K562 (cell line): ENCODE measurements around the gene GPS2. TPM values are rescaled to one million over a fixed set of nuclear protein-coding genes. Genes with fewer than 3 reads are reported as not detected.

ENCODE experiments used
- ATAC-seq: fragments of 200-7000 bp; cut with Tn5 transposase; 3 replicates; pipeline ENCODE4 v1.9.1; 2020; ENCODE audit warnings: moderate library complexity
- BruUV-seq: library from RNA; stranded (reverse); fragments of 400-500 nt; replicated peaks from 2 replicates; lab custom pipeline; 2021; lab: Mats Ljungman, UMichigan
- CTCF ChIA-PET: fragments of 300-600 bp; formaldehyde crosslinking; extraction: SDS; loops from one replicate; lab custom pipeline; 2021; ENCODE audit warnings: low intra/inter-chr PET ratio; lab: Yijun Ruan, JAX
- POLR2A ChIA-PET: fragments of 300-600, 350-650 bp; sonication (Branson Sonifier 250); formaldehyde crosslinking; extraction: SDS; loops from one replicate; lab custom pipeline; 2021; ENCODE audit warnings: antibody characterized with exemption, inconsistent platforms; lab: Yijun Ruan, JAX
- DNase-seq, 4 experiments: peaks; one replicate each; pipeline versions ENCODE4 v3.0.0 to v3.0.0-alpha.2; 2011 to 2018; ENCODE audit warnings: low spot score in 3 of 4, mixed read lengths in 3 of 4; ENCODE audit errors: extremely low read depth in 1 of 4
- FAIRE-seq: peaks from 2 replicates; lab custom pipeline; 2011; peaks lifted over from hg19 to GRCh38; lab: Jason Lieb, UNC
- H2AFZ ChIP-seq: 2 replicates; pipeline ENCODE4 v1.6.0; 2011; ENCODE audit warnings: low read depth, low read length, control low read depth, inconsistent platforms
- H3K27ac ChIP-seq: fragments of 200-600 bp; 3 replicates; pipeline ENCODE4 v1.8.0; 2011; ENCODE audit warnings: low read depth, mild to moderate bottlenecking, control low read depth, inconsistent platforms, low read length, moderate library complexity, mixed read lengths; ENCODE audit errors: extremely low read depth
- H3K27me3 ChIP-seq, 2 experiments: fragments of 300-600 bp in 1 of 2; 2 replicates in 1 of 2; 3 replicates in 1 of 2; pipeline versions ENCODE4 v1.6.0 to v1.8.0; 2011; ENCODE audit warnings: inconsistent platforms in 2 of 2, low read length in 2 of 2, mild to moderate bottlenecking in 1 of 2, mixed read lengths in 1 of 2, moderate library complexity in 1 of 2; ENCODE audit not compliant: control insufficient read depth in 2 of 2, insufficient read depth in 2 of 2
- H3K36me3 ChIP-seq: fragments of 300-600 bp; 3 replicates; pipeline ENCODE4 v1.8.0; 2011; ENCODE audit warnings: mild to moderate bottlenecking, low read length, inconsistent platforms; ENCODE audit not compliant: control insufficient read depth, insufficient read depth
- H3K4me1 ChIP-seq, 2 experiments: fragments of 200-600 bp in 1 of 2; replicated peaks in 1 of 2; 2 replicates in 1 of 2; 3 replicates in 1 of 2; pipeline versions ENCODE4 v1.5.1 to v1.8.0; 2011; ENCODE audit warnings: inconsistent platforms in 2 of 2, low read length in 2 of 2, mild to moderate bottlenecking in 1 of 2, mixed read lengths in 1 of 2, moderate library complexity in 1 of 2; ENCODE audit not compliant: control insufficient read depth in 2 of 2, insufficient read depth in 2 of 2
- H3K4me2 ChIP-seq: 2 replicates; pipeline ENCODE4 v1.6.1; 2011; ENCODE audit warnings: low read length, control low read depth, inconsistent platforms, mixed read lengths; ENCODE audit not compliant: insufficient read depth
- H3K4me3 ChIP-seq: fragments of 200-600 bp; sonication (generic), shearing (Covaris generic); 2 replicates; pipeline ENCODE4 v1.5.1; 2016; ENCODE audit warnings: control low read depth, inconsistent platforms
- H3K79me2 ChIP-seq: fragments of 200-600 bp; 3 replicates; pipeline ENCODE4 v1.8.0; 2011; ENCODE audit warnings: low read length, inconsistent platforms; ENCODE audit not compliant: control insufficient read depth, insufficient read depth
- H3K9ac ChIP-seq, 2 experiments: 2 replicates each; pipeline versions ENCODE4 v1.6.0 to v1.6.1; 2011; ENCODE audit warnings: low read depth in 2 of 2, low read length in 2 of 2, control low read depth in 1 of 2, inconsistent platforms in 1 of 2, mild to moderate bottlenecking in 1 of 2, mixed read lengths in 1 of 2; ENCODE audit not compliant: insufficient read depth in 1 of 2
- H3K9me1 ChIP-seq: one replicate; pipeline ENCODE4 v1.6.0; 2011; ENCODE audit warnings: inconsistent platforms, mild to moderate bottlenecking, low read length, moderate library complexity; ENCODE audit not compliant: control insufficient read depth, insufficient read depth
- H3K9me3 ChIP-seq: replicated peaks from 2 replicates; pipeline ENCODE4 v1.5.1; 2011; ENCODE audit warnings: low read depth, low read length, inconsistent platforms; ENCODE audit not compliant: control insufficient read depth, insufficient read depth
- H4K20me1 ChIP-seq: replicated peaks from 2 replicates; pipeline ENCODE4 v1.6.1; 2011; ENCODE audit warnings: low read length, inconsistent platforms, mixed read lengths; ENCODE audit not compliant: control insufficient read depth, insufficient read depth
- DACH1 ChIP-seq: fragments of 450-650 bp; IDR thresholded peaks from 2 replicates; pipeline ENCODE4 v1.6.1; 2018; ENCODE audit not compliant: partially characterized antibody
- FOXA1 ChIP-seq: fragments of 450-650 bp; IDR thresholded peaks from 2 replicates; pipeline ENCODE4 v1.6.1; 2016; ENCODE audit warnings: mild to moderate bottlenecking, borderline replicate concordance
- GTF2E2 ChIP-seq: fragments of 200-800 bp; sonication (Bioruptor generic); IDR thresholded peaks from 2 replicates; pipeline ENCODE4 v1.6.1; 2016; ENCODE audit warnings: missing genetic modification characterization, missing compliant biosample characterization
- JUND ChIP-seq, 2 experiments: IDR thresholded peaks; 2 replicates in 1 of 2; 3 replicates in 1 of 2; pipeline ENCODE4 v1.6.1; 2011; ENCODE audit warnings: borderline replicate concordance in 2 of 2, low read depth in 2 of 2, low read length in 2 of 2, improper control_type of control experiment in 1 of 2, missing biosample characterization in 1 of 2, missing genetic modification characterization in 1 of 2, missing genetic modification reagents in 1 of 2
- L3MBTL2 ChIP-seq: fragments of 450-650 bp; IDR thresholded peaks from 2 replicates; pipeline ENCODE4 v1.6.1; 2016; ENCODE audit warnings: mild to moderate bottlenecking, moderate library complexity
- MAFF ChIP-seq: IDR thresholded peaks from 2 replicates; pipeline ENCODE4 v1.6.1; 2012; ENCODE audit warnings: low read length, improper control_type of control experiment
- MEF2A ChIP-seq: IDR thresholded peaks from 2 replicates; pipeline ENCODE4 v1.6.1; 2011; ENCODE audit warnings: low read depth, mild to moderate bottlenecking, low read length, moderate library complexity; ENCODE audit not compliant: control insufficient read depth
- PPARD ChIP-seq: fragments of 250-450 bp; sonication (Bioruptor Pico); IDR thresholded peaks from 2 replicates; pipeline ENCODE4 v1.8.0; 2022; ENCODE audit warnings: inconsistent platforms, mild to moderate bottlenecking, moderate library complexity
- RBM17 ChIP-seq: fragments of 200-400 bp; formaldehyde crosslinking; IDR thresholded peaks from 2 replicates; pipeline ENCODE4 v1.6.1; 2017; ENCODE audit warnings: low read depth, mild to moderate bottlenecking, low read length, borderline replicate concordance
- REST ChIP-seq, 2 experiments: fragments of 450-650 bp; formaldehyde crosslinking in 1 of 2; IDR thresholded peaks; 2 replicates each; pipeline versions ENCODE4 v1.4.0 to v1.6.1; 2014 to 2020; ENCODE audit warnings: mild to moderate bottlenecking in 2 of 2, borderline replicate concordance in 1 of 2, low read depth in 1 of 2
- SMAD2 ChIP-seq: fragments of 150-350 bp; IDR thresholded peaks from 2 replicates; pipeline ENCODE4 v1.6.1; 2014; ENCODE audit warnings: low read depth, mild to moderate bottlenecking, low read length
- TAF15 ChIP-seq: fragments of 200-400 bp; formaldehyde crosslinking; IDR thresholded peaks from 2 replicates; pipeline ENCODE4 v1.6.1; 2017; ENCODE audit warnings: mild to moderate bottlenecking, low read depth, low read length, moderate library complexity
- ZC3H8 ChIP-seq: fragments of 450-650 bp; IDR thresholded peaks from 2 replicates; pipeline ENCODE4 v1.6.1; 2017
- ZNF165 ChIP-seq: fragments of 250-450 bp; sonication (Bioruptor Pico); IDR thresholded peaks from 2 replicates; pipeline ENCODE4 v1.4.0; 2020; ENCODE audit warnings: borderline replicate concordance
- WGBS: fragments of 100-300 bp; shearing (Covaris generic); methylation state at CpG from one replicate; pipeline ENCODE4 v1.1.6; 2016; ENCODE audit warnings: low coverage, mixed read lengths; ENCODE audit not compliant: insufficient coverage; ENCODE audit errors: missing lambda C conversion rate; 5-methylcytosine and 5-hydroxymethylcytosine counted together
- in situ Hi-C: fragments of 300-500 bp; cut with MboI; formaldehyde crosslinking; loops from 4 replicates; pipeline ENCODE4 v1.15.0; 2018; ENCODE audit warnings: inconsistent platforms, mixed read lengths
- intact Hi-C: fragments of 100-400 bp; cut with micrococcal nuclease; formaldehyde crosslinking; loops from 2 replicates; pipeline ENCODE4 v1.14.2; 2022
- polyA plus RNA-seq, 8 experiments: library from polyadenylated mRNA; depleted of rRNA in 4 of 8; stranded (reverse) in 5 of 8; unstranded in 3 of 8; fragments of >200 nt; fragmentation: Nextera tagmentation in 2 of 8; fragmentation: Illumina TruSeq in 1 of 8; extraction: Ambion mirVana in 2 of 8; extraction: Trizol in 1 of 8; gene quantifications; 2 replicates each; pipeline versions ENCODE4 v1.2.1 to v1.2.3, GENCODE V29; 2011 to 2014; ENCODE audit warnings: inconsistent platforms in 1 of 8, missing spikeins in 1 of 8
- total RNA-seq, 7 experiments: library from RNA; depleted of rRNA in 6 of 7; stranded (reverse); fragments of >200 nt in 6 of 7; fragmentation: Illumina TruSeq in 2 of 7; extraction: Trizol in 2 of 7; gene quantifications; 2 replicates each; pipeline versions ENCODE4 v1.2.1 to v1.2.3, GENCODE V29; 2011 to 2021; ENCODE audit warnings: low replicate concordance in 1 of 7
- TF ChIP-seq, protein P1 (sequence below): fragments of 450-650 bp; formaldehyde crosslinking; IDR thresholded peaks from 2 replicates; pipeline ENCODE4 v1.4.0; 2022; ENCODE audit warnings: mild to moderate bottlenecking, moderate library complexity

Gene GPS2
- total and polyA plus RNA-seq, 9 of the 15 experiments (the other 6 are each of a cell fraction or from before 2014, with no cell fraction given) = 18.3 to 75.7 (median 37.0) TPM

DNA sequence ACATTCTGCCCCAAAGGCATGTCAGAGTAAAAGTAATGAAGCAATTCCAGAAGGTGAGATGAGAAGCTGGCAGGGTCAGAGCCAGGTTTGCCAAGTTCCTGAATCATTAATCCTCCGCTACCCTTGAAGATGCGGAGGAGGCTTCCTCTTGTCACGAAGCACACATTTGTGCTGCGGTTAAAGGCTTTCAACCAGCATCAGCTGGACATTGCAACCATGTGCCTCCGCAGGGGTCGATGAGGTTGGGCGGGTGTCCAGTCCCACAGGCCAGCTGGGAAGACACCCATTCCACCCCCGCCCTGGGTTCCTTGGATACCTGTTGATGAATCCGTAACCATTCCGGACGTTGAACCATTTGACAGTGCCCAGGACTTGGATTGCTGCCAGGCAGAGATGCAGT, 22.0 kb downstream of the GPS2 start:
- Histone ChIP-seq H4K20me1 (no peaks in the 10 kb centered on the region), H3K36me3 (no peaks in the 10 kb centered on the region), H3K27ac (no peak overlapping the region), H3K9me1 (no peaks in the 10 kb centered on the region), H3K4me1 (peaks cover 17 to 53% of the 10 kb centered on the region in 2 experiments), H3K9me3 (no peaks in the 10 kb centered on the region), H3K4me3 (no peak overlapping the region), H3K9ac (peak overlapping the region in 1 of 2 experiments; percentile 19; a peak in 1 of 4 replicates), H3K79me2 (no peaks in the 10 kb centered on the region), H2AFZ (no peak overlapping the region), H3K4me2 (peak overlapping the region; percentile 6; the same call in 1 of the 2 replicates), H3K27me3 (no peaks in the 10 kb centered on the region)
- in situ Hi-C loops = no loop called here
- no TSS peak for BruUV-seq
- peak in 2 of 4 experiments; percentile 31 to 40 for DNase-seq
- WGBS = 11% methylated on average over 7 of the region's 11 CpGs
- intact Hi-C loops = no loop called here
- ChIA-PET CTCF (no interaction called here), POLR2A (no interaction called here)
- ATAC-seq = no peak
- no peak for FAIRE-seq
- TF ChIP-seq REST (IDR thresholded peaks at IDR 0.05; ENCODE audit: borderline replicate concordance) (no peak), REST (CRISPR knock-in tag; IDR thresholded peaks at IDR 0.05; ENCODE audit: low read depth) (no peak), MAFF (no peak), ZNF165 (CRISPR knock-in tag) (no peak), DACH1 (peak; percentile 60), JUND (IDR thresholded peaks at IDR 0.05; ENCODE audit: borderline replicate concordance, low read depth, low read length) (no peak), JUND (tag; IDR thresholded peaks at IDR 0.05; ENCODE audit: borderline replicate concordance, low read depth, low read length) (no peak), ZC3H8 (no peak), FOXA1 (no peak), GTF2E2 (tag) (no peak), SMAD2 (no peak), RBM17 (no peak), MEF2A (no peak), TAF15 (no peak), L3MBTL2 (peak; percentile 65; the same call in 1 of the 2 replicates), PPARD (CRISPR knock-in tag) (no peak)
- TF ChIP-seq, protein P1, sequence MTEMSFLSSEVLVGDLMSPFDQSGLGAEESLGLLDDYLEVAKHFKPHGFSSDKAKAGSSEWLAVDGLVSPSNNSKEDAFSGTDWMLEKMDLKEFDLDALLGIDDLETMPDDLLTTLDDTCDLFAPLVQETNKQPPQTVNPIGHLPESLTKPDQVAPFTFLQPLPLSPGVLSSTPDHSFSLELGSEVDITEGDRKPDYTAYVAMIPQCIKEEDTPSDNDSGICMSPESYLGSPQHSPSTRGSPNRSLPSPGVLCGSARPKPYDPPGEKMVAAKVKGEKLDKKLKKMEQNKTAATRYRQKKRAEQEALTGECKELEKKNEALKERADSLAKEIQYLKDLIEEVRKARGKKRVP (CRISPR knock-in tag) = no peak
